Peyer's patch (tissue), 4 donors: ENCODE measurements around the gene TMED1. TPM values are rescaled to one million over a fixed set of nuclear protein-coding genes. Genes with fewer than 3 reads are reported as not detected.

Experiments
- DNase-seq, 3 donors: peaks; one replicate each; pipeline ENCODE4 v3.0.0-alpha.2; 2017 to 2019
- H3K27ac ChIP-seq, 4 donors: fragments of 200-600 bp; sonication (generic); one replicate each; pipeline ENCODE4 v1.5.1; 2016 to 2019
- H3K27me3 ChIP-seq, 2 donors: fragments of 200-600 bp; sonication (generic); one replicate each; pipeline ENCODE4 v1.5.1; 2019
- H3K36me3 ChIP-seq, 3 donors: fragments of 200-600 bp; sonication (generic); one replicate each; pipeline ENCODE4 v1.5.1; 2016 to 2019
- H3K4me1 ChIP-seq, 4 donors: fragments of 200-600 bp; sonication (generic); one replicate each; pipeline ENCODE4 v1.5.1; 2016 to 2019
- H3K4me3 ChIP-seq, 4 donors: fragments of 200-600 bp; sonication (generic); 1 replicate in 3 of 4; 2 replicates in 1 of 4; pipeline ENCODE4 v1.5.1; 2016 to 2019; ENCODE audit warnings: mild to moderate bottlenecking in 1 of 4
- H3K9me3 ChIP-seq, 4 donors: fragments of 200-600 bp; sonication (generic); one replicate each; pipeline ENCODE4 v1.5.1; 2016 to 2019; ENCODE audit warnings: mild to moderate bottlenecking in 1 of 4
- POLR2A ChIP-seq, 2 donors: fragments of 450-650 bp; IDR thresholded peaks; one replicate each; pipeline ENCODE4 v1.5.1; 2017; ENCODE audit warnings: antibody characterized with exemption in 2 of 2, mild to moderate bottlenecking in 2 of 2, moderate library complexity in 2 of 2
- total RNA-seq, 4 donors: library from RNA; depleted of rRNA; stranded (reverse); fragments of >200 nt; gene quantifications; one replicate each; pipeline ENCODE4 v1.1.0, GENCODE V29; 2016
- TF ChIP-seq, protein P1 (sequence below), 6 experiments: fragments of 450-650 bp in 4 of 6; fragments of 200-600 bp in 2 of 6; sonication (generic) in 1 of 6; IDR thresholded peaks; one replicate each; pipeline ENCODE4 v1.5.1; 2017 to 2019; ENCODE audit warnings: antibody characterized with exemption in 6 of 6, mild to moderate bottlenecking in 3 of 6, moderate library complexity in 1 of 6

The TMED1 gene
- total RNA-seq, 4 donors from 2014 or later, result 11.6 to 18.4 (median 16.0) TPM

GRCh38 chr19:10852098-10852800 is 16.2 kb upstream of the TMED1 start:
- TF ChIP-seq POLR2A (IDR thresholded peaks at IDR 0.05), result no peak
- TF ChIP-seq, protein P1, sequence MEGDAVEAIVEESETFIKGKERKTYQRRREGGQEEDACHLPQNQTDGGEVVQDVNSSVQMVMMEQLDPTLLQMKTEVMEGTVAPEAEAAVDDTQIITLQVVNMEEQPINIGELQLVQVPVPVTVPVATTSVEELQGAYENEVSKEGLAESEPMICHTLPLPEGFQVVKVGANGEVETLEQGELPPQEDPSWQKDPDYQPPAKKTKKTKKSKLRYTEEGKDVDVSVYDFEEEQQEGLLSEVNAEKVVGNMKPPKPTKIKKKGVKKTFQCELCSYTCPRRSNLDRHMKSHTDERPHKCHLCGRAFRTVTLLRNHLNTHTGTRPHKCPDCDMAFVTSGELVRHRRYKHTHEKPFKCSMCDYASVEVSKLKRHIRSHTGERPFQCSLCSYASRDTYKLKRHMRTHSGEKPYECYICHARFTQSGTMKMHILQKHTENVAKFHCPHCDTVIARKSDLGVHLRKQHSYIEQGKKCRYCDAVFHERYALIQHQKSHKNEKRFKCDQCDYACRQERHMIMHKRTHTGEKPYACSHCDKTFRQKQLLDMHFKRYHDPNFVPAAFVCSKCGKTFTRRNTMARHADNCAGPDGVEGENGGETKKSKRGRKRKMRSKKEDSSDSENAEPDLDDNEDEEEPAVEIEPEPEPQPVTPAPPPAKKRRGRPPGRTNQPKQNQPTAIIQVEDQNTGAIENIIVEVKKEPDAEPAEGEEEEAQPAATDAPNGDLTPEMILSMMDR (IDR thresholded peaks at IDR 0.05), result no peak
- Histone ChIP-seq H3K27me3 (no peaks in the 10 kb centered on the region), H3K36me3 (no peaks in the 10 kb centered on the region), H3K9me3 (no peaks in the 10 kb centered on the region), H3K27ac (no peak overlapping the region), H3K4me3 (no peak overlapping the region), H3K4me1 (no peaks in the 10 kb centered on the region)
- DNase-seq, result no peak

DNA sequence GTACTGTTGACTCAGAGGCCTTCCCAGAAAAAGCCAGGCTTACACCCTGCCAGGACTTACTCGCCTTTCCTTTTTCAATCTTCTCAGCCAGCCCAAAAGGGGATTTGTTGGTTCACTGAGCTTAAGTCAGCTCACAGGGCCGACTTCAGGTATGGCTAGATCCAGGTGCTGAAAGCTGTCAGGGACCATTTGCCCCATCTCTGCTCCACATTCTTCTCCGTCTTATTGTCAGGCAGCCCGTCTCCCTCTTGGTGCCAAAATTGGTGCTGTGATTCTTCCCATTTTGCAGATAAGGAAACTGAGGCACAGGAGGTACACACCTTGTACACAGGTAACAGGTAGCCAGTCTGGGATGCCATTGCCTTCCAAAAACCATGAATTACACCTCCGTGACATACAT is 14.6 kb upstream of the TMED1 start:
- H3K4me3 ChIP-seq, result no peak overlapping the region
- H3K4me1 ChIP-seq, result no peaks in the 10 kb centered on the region
- peaks cover 0 to 5% (median 0%) of the 10 kb centered on the region in 4 donors for H3K9me3 ChIP-seq
- DNase-seq, result no peak
- no peak overlapping the region for H3K27ac ChIP-seq
- no peaks in the 10 kb centered on the region for H3K36me3 ChIP-seq
- no peaks in the 10 kb centered on the region for H3K27me3 ChIP-seq
- TF ChIP-seq POLR2A (IDR thresholded peaks at IDR 0.05), result no peak
- TF ChIP-seq, protein P1 (IDR thresholded peaks at IDR 0.05), result no peak

- no peak within 1 kb of the TSS for H3K4me3 ChIP-seq
- no peaks in the 10 kb centered on the region for H3K27me3 ChIP-seq
- no peak for TF ChIP-seq POLR2A (IDR thresholded peaks at IDR 0.05)
- TF ChIP-seq, protein P1 (IDR thresholded peaks at IDR 0.05), result no peak
These were observed 12.3 kb upstream of the TMED1 start, which contains the start of gene C19orf38 for GRCh38 chr19:10848230-10848856. C19orf38 (plus strand) TSS chr19:10848415; CDS start chr19:10848509, 94 bp downstream.

DNA sequence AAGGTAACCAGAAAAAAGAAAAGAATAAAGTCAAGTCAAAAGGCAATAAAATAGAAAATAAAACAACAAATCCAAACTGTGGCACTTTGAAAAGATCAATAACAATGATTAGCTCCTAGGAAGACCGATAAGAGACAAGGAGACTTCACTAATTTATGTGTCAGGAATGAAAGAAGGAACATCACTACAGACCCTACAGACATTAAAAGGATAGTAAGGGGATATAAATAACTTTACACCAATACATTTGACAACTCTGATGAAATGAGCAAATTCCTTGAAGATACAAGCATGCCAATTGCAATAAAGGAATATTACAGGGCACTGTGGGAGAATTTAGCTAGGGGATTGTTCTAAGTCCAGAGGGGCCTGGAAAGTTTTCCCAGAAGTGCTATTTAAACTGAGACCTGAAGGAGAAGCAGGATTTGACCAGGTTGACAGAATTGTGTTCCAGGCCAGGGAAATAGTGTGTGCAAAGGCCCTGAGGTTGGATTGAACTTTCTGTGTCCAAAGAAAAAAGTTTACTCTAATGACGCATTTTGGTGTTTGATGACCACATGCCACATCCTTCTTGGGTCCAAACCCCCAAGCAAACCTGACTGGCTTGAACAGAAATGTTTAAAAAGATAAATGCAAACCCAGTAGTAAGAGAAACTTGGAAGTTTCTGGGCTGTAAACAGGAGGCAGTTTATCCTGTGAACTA is 10.6 kb upstream of the TMED1 start:
- H3K27ac ChIP-seq, result no peak overlapping the region
- H3K36me3 ChIP-seq, result no peaks in the 10 kb centered on the region

More at GRCh38 chr19:10848230-10848856, 12.3 kb upstream of the TMED1 start, which contains the start of gene C19orf38:
- H3K9me3 ChIP-seq, result peaks cover 0 to 8% (median 0%) of the 10 kb centered on the region in 4 donors
- no peak for DNase-seq
- no peaks in the 10 kb centered on the region for H3K4me1 ChIP-seq
- H3K36me3 ChIP-seq, result no peaks in the 10 kb centered on the region
- H3K27ac ChIP-seq, result no peak within 1 kb of the TSS

GRCh38 chr19:10842788-10843187 is 6.8 kb upstream of the TMED1 start:
- Histone ChIP-seq H3K4me3 (no peak overlapping the region), H3K9me3 (peaks cover 0 to 8% (median 0%) of the 10 kb centered on the region in 4 donors), H3K27me3 (no peaks in the 10 kb centered on the region), H3K4me1 (no peaks in the 10 kb centered on the region), H3K27ac (no peak overlapping the region), H3K36me3 (no peaks in the 10 kb centered on the region)
- TF ChIP-seq POLR2A (IDR thresholded peaks at IDR 0.05), result no peak
- TF ChIP-seq, protein P1 (IDR thresholded peaks at IDR 0.05), result no peak
- DNase-seq, result no peak

More for the DNA sequence above, 10.6 kb upstream of the TMED1 start:
- H3K27me3 ChIP-seq, result no peaks in the 10 kb centered on the region
- no peak overlapping the region for H3K4me3 ChIP-seq
- TF ChIP-seq POLR2A (IDR thresholded peaks at IDR 0.05), result no peak
- TF ChIP-seq, protein P1 (IDR thresholded peaks at IDR 0.05), result no peak
- peaks cover 0 to 8% (median 0%) of the 10 kb centered on the region in 4 donors for H3K9me3 ChIP-seq
- DNase-seq, result no peak
- no peaks in the 10 kb centered on the region for H3K4me1 ChIP-seq
